Measurements from ENCODE around the gene ABHD12B.

DNA sequence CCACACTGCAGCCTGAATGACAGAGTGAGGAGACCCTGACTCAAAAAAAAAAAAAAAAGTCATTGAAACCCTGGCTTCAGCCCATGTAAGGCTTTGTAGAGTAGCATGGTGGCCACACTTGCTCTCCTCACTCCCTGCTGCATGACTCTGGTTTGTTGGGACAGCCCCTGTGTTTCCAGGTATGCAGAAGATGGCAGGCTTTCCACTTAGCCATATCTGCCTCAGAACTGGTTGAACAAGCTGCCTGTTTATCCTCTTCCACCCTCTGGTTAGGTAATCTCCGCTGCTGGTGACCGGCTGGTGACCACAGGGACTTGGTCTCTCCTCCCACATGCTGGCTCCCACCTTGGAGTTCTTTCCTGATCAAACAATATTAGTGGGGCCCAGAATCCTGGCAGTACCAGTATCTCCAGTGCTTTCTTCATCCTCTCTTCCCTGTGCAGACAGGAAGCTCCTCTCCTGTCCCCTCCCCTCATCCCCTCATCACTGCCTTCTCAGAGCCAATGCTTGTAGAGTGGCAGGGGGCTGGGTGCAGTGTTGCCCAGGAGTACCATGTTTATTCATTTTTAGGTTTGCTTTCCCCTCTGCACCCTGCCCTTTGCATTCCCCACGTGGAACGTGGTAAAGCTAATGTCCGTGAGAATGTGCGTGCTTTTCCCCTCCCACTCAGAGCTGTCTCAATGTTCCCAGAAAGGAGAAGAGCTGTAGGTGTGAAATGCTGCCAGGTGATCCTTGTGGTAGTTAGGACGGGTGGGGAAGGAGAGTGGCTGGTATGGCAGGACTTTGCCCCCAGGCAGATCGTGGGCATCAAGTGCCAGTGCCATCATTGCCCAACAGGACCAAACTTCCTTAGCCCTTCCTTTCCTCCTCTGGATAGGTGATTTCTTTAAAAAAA, 11.3 kb downstream of the ABHD12B start:
- TF ChIP-seq, protein P1, sequence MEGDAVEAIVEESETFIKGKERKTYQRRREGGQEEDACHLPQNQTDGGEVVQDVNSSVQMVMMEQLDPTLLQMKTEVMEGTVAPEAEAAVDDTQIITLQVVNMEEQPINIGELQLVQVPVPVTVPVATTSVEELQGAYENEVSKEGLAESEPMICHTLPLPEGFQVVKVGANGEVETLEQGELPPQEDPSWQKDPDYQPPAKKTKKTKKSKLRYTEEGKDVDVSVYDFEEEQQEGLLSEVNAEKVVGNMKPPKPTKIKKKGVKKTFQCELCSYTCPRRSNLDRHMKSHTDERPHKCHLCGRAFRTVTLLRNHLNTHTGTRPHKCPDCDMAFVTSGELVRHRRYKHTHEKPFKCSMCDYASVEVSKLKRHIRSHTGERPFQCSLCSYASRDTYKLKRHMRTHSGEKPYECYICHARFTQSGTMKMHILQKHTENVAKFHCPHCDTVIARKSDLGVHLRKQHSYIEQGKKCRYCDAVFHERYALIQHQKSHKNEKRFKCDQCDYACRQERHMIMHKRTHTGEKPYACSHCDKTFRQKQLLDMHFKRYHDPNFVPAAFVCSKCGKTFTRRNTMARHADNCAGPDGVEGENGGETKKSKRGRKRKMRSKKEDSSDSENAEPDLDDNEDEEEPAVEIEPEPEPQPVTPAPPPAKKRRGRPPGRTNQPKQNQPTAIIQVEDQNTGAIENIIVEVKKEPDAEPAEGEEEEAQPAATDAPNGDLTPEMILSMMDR (IDR thresholded peaks at IDR 0.05): no peak
- TF ChIP-seq POLR2A (IDR thresholded peaks at IDR 0.05) (no peak), POLR2AphosphoS5 (IDR thresholded peaks at IDR 0.05) (no peak)

Data from gastroesophageal sphincter (tissue), 3 donors.